ENCODE results near the gene LTC4S.

LTC4S gene

DNA sequence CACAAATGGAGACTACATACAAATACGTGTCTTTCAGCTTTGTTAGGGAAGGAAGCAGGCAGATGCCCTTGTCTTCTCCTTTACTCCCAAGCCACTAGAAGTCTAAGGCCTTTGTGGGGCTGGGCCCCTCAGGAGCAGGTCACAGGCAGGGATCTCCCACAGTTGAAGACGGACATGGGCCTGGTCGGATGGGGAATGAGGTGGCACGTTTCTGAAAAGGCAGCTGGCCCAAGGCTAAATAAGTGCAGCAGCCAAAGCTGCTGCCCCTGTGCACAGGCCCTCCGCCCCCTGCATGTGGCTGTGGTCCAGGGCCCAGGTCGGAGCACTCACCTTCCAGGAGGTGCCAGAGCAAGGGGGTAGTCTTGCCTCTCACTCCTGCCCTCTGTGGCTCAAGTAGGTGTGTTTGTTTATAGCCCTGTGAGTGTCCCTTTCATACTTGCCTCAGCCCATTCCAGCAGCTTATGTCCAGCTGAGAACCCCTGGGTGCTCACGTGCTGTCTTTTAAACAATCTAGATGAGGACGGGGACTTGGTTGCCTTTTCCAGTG, 28.7 kb downstream of the LTC4S start:
- POLR2A ChIA-PET: interaction anchor here (0.6 to 1.6 kb wide), 7 partner anchors 7 to 41 kb away, joined by 3 to 8 read pairs (median 4); no protein-coding TSS in a partner anchor
- no peak for DNase-seq (ENCODE audit: extremely low spot score)
- CTCF ChIA-PET: interaction anchor here (0.9 to 1.9 kb wide), 5 partner anchors 10 to 144 kb away, joined by 3 to 10 read pairs (median 3); no protein-coding TSS in a partner anchor
- TF ChIP-seq, protein P1, sequence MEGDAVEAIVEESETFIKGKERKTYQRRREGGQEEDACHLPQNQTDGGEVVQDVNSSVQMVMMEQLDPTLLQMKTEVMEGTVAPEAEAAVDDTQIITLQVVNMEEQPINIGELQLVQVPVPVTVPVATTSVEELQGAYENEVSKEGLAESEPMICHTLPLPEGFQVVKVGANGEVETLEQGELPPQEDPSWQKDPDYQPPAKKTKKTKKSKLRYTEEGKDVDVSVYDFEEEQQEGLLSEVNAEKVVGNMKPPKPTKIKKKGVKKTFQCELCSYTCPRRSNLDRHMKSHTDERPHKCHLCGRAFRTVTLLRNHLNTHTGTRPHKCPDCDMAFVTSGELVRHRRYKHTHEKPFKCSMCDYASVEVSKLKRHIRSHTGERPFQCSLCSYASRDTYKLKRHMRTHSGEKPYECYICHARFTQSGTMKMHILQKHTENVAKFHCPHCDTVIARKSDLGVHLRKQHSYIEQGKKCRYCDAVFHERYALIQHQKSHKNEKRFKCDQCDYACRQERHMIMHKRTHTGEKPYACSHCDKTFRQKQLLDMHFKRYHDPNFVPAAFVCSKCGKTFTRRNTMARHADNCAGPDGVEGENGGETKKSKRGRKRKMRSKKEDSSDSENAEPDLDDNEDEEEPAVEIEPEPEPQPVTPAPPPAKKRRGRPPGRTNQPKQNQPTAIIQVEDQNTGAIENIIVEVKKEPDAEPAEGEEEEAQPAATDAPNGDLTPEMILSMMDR (IDR thresholded peaks at IDR 0.05; ENCODE audit: control extremely low read depth, extremely low read depth, low read depth, missing control alignments): no peak

DNA sequence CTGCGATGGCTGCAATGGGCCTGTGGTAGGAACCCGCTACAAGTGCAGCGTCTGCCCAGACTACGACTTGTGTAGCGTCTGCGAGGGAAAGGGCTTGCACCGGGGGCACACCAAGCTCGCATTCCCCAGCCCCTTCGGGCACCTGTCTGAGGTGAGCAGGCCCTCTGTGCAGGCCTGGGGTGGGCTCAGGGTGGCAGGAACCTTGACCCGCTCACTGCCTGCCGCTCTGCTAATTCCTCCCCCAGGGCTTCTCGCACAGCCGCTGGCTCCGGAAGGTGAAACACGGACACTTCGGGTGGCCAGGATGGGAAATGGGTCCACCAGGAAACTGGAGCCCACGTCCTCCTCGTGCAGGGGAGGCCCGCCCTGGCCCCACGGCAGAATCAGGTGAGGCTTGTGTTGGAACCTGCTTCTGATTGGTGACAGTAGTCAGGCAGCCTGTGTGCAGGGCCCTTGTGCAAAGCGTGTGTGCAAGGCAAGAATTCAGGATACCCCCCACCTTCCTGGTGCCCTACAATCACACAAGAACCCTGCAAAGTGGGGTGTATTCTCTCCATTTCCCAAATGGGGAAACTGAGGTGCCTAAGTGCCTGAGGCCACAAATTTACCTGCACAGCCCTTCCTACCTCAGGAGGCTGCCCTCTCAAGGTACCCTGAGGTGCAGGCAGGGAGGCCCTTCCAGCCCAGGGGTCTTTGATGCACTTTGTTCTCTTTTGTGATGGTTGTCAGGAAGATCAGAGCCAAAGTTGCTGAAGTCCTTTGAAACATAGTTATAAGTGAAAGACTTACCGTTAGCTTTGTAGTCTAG, 30.4 kb downstream of the LTC4S start:
- POLR2A ChIA-PET: no interaction called here
- CTCF ChIA-PET: interaction anchor here (2.2 kb wide), 1 partner anchor 22 kb away, joined by 7 read pairs; no protein-coding TSS in a partner anchor

DNA sequence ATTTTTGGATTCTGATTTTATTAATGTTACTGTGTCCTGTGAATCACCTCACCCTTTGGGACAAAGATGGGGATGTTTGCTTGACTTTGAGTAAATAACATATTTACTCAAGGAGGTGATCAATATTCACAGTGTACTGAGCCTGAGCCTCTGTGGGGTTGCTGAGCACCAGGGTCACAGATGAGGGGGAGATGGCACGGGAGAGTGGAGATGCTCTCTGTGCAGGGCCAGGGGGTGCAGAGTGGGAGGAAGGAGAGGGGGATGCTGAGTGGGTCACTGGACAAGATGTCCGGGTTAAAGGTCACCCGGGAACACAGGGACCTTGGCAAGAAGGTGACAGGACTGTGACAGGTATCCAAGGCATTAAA, 30.9 kb downstream of the LTC4S start:
- TF ChIP-seq, protein P1 (IDR thresholded peaks at IDR 0.05; ENCODE audit: control extremely low read depth, extremely low read depth, low read depth, missing control alignments): no peak
- CTCF ChIA-PET: interaction anchor here (2.2 kb wide), 1 partner anchor 23 kb away, joined by 7 read pairs; no protein-coding TSS in a partner anchor
- POLR2A ChIA-PET: no interaction called here
- no peak for DNase-seq (ENCODE audit: extremely low spot score)

More for the DNA sequence above, 30.4 kb downstream of the LTC4S start:
- TF ChIP-seq, protein P1 (IDR thresholded peaks at IDR 0.05; ENCODE audit: control extremely low read depth, extremely low read depth, low read depth, missing control alignments): no peak
- no peak for DNase-seq (ENCODE audit: extremely low spot score)

DNA sequence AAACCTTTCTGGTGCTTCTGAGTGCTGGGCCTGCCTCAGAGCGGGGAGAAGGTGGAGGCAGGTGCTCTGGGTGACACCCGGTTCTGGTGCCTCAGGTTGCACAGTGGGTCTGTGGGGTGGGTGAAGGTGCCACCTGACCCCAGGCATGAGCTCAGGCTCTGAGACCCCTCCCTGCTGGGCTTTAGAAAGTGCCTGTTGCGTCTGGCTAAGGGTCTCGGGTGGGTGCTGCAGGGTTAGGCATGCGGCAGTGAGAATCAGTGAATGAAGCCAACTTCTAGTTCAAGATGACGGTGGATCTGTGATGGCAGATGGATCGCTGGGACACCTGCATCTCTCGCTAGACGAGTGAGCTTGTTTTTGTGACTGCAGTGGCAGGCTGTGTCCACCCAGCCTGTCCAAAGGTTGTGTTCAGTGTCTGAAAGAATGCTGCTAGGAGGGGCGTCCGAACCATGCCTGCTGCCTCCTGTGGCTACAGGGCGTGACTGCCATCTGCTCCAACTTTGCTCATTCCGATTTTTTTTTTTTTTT, 31.9 kb downstream of the LTC4S start:
- POLR2A ChIA-PET: no interaction called here
- CTCF ChIA-PET: interaction anchor here (1.4 to 2.2 kb wide), 2 partner anchors 11 to 24 kb away, joined by 3 to 7 read pairs; no protein-coding TSS in a partner anchor
- no peak for DNase-seq (ENCODE audit: extremely low spot score)
- TF ChIP-seq, protein P1 (IDR thresholded peaks at IDR 0.05; ENCODE audit: control extremely low read depth, extremely low read depth, low read depth, missing control alignments): no peak

DNA sequence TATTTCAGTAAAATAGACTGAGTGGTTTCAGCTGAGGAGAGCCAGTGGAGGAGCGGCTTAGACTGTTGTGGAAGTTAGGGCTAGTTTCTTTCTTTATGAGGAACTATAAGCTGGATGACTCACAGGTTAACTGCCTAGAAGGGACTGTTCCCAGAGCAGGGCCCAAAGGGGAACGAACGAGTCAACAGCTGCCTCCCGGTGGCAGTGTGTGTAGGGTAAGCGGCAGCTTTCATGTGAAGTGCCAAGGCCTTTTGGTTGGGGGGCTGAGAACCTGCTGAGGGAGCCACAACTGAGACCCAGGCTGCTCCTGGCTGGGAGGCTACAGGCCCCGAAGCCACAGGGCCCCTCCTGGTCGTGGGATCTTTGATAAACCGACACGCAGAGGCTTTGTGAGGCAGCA, 33.9 kb downstream of the LTC4S start:
- no peak for DNase-seq (ENCODE audit: extremely low spot score)
- ChIA-PET CTCF (interaction anchor here (1.2 to 1.4 kb wide), 2 partner anchors 26 to 66 kb away, joined by 3 to 5 read pairs; no protein-coding TSS in a partner anchor), POLR2A (interaction anchor here (0.6 to 0.8 kb wide), 2 partner anchors 16 to 263 kb away, joined by 3 read pairs; no protein-coding TSS in a partner anchor)
- TF ChIP-seq, protein P1 (IDR thresholded peaks at IDR 0.05; ENCODE audit: control extremely low read depth, extremely low read depth, low read depth, missing control alignments): no peak

DNA sequence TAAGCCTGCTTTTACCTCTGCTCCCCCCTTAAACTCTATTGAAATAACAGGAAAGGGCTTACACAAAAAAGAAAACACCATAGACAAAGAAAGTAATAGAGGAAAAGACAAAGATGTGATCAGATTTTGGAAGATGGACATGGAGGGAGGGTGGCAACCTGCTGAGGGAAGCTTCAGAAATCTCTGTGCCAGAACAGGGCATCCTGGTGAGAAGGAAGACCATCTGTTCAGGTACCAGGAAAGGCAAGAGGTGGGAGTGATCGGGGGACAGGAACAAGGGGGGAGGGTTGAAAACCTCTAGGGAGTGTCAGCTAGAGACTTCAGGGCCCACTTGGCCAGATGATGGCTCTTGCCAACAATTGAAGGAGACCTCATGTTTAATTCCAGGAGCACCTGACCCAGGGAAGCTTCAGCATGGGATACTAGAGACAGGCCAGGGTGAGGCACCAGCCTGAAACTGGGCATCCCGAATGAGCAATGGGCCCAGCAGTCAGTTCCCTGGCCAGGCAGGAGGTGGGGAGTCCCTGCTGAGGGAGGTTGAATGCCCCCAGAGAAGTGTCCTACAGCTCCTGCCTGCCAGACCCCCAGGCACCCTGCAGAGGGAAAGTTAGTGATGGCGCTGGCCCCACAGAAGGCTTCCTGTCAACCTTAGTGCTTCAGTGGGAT, 35.1 kb downstream of the LTC4S start:
- ChIA-PET CTCF (interaction anchor here (1.0 to 1.2 kb wide), 2 partner anchors 32 to 67 kb away, joined by 3 read pairs; no protein-coding TSS in a partner anchor), POLR2A (no interaction called here)
- TF ChIP-seq, protein P1 (IDR thresholded peaks at IDR 0.05; ENCODE audit: control extremely low read depth, extremely low read depth, low read depth, missing control alignments): no peak
- DNase-seq (ENCODE audit: extremely low spot score): no peak

Measured in GM10248 (cell line).